Muscle layer of colon (tissue), 2 donors: ENCODE results near the gene TLK1.
A peak's percentile ranks its signal among the peaks of the same experiment; 100 is the strongest.

ENCODE experiments used
- H3K27ac ChIP-seq: one replicate; pipeline ENCODE4 v1.7.0; 2013; ENCODE audit warnings: low read depth, mild to moderate bottlenecking, low read length, moderate library complexity
- H3K27me3 ChIP-seq, 2 donors: one replicate each; pipeline ENCODE4 v1.7.0; 2013; ENCODE audit warnings: low read length in 2 of 2, mild to moderate bottlenecking in 2 of 2; ENCODE audit not compliant: insufficient read depth in 2 of 2, control insufficient read depth in 1 of 2
- H3K36me3 ChIP-seq: one replicate; pipeline ENCODE4 v1.7.0; 2013; ENCODE audit warnings: mild to moderate bottlenecking, low read length; ENCODE audit not compliant: insufficient read depth
- H3K4me1 ChIP-seq: one replicate; pipeline ENCODE4 v1.7.0; 2013; ENCODE audit warnings: mild to moderate bottlenecking, low read length; ENCODE audit not compliant: insufficient read depth
- H3K4me3 ChIP-seq, 2 donors: one replicate each; pipeline ENCODE4 v1.7.0; 2013; ENCODE audit warnings: low read length in 2 of 2, low read depth in 1 of 2, mild to moderate bottlenecking in 1 of 2, moderate library complexity in 1 of 2
- H3K9ac ChIP-seq: one replicate; pipeline ENCODE4 v1.7.0; 2013; ENCODE audit warnings: low read length
- H3K9me3 ChIP-seq: one replicate; pipeline ENCODE4 v1.7.0; 2013; ENCODE audit warnings: mild to moderate bottlenecking, low read length
- donor health status: abdominal sarcoma.
- donor health status: Adenocarcinoma of cecum.

TLK1 gene

DNA sequence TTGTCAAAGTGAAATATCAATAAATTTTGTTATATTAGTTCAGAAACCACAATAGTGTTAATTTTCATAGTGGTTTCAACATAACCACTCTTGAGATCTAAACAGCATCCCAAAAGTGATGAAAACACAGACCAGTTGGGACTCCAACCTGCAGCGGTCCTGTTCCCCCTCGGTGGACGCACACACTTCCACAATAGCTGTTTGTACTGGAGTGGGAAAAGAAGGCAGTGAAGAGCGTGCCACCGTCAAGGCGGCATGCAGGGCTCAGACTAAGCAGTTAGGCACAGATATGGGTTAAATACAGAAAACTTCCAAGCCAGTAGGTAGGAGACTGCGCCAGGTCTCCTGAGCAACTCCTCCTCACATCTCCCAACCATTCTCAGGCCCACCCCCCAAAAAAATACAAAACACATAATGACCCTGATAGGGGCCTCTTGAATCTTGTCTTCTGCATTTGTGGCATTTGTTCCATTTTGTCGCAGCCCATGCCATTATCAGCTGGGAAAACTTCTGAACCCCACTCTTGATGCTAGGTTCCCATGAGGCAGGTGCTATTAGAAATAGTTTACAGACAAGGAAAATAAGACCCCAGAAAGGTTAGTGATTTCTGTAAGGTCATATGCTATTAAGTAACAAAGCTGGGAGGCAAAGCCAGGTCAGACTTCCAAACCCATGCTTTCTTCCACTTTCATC, 174.0 kb downstream of the TLK1 start:
- Histone ChIP-seq H3K36me3 (peaks cover 3% of the 10 kb centered on the region), H3K4me3 (no peak overlapping the region), H3K27me3 (no peaks in the 10 kb centered on the region), H3K9ac (no peak overlapping the region), H3K9me3 (no peaks in the 10 kb centered on the region), H3K27ac (no peak overlapping the region), H3K4me1 (no peaks in the 10 kb centered on the region)

DNA sequence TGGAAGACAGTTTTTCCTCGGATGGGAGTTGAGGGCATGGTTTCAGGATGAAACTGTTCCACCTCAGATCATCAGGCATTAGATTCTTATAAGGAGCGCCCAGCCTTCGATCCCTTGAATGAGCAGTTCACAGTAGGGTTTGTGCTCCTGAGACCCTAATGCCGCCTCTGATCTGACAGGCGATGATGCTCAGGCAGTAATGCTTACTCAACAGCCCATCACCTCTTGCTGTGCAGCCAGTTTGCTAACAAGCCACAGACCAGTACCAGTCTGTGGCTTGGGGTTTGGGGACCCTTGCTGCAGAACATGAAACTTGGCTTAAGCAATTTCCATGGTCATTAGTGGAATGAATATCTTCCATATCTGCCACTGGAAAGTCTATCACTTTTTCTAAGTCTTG, 175.3 kb downstream of the TLK1 start:
- no peak overlapping the region for H3K9ac ChIP-seq
- no peaks in the 10 kb centered on the region for H3K4me1 ChIP-seq
- H3K36me3 ChIP-seq = no peaks in the 10 kb centered on the region
- no peaks in the 10 kb centered on the region for H3K27me3 ChIP-seq
- no peak overlapping the region for H3K4me3 ChIP-seq
- H3K27ac ChIP-seq = no peak overlapping the region
- no peaks in the 10 kb centered on the region for H3K9me3 ChIP-seq

- no peak overlapping the region for H3K4me3 ChIP-seq
- H3K9me3 ChIP-seq = no peaks in the 10 kb centered on the region
- H3K9ac ChIP-seq = no peak overlapping the region
- no peak overlapping the region for H3K27ac ChIP-seq
- H3K27me3 ChIP-seq = no peaks in the 10 kb centered on the region
- no peaks in the 10 kb centered on the region for H3K36me3 ChIP-seq
- H3K4me1 ChIP-seq = no peaks in the 10 kb centered on the region
Measured at GRCh38 chr2:170984079-170984478, 176.6 kb downstream of the TLK1 start.

DNA sequence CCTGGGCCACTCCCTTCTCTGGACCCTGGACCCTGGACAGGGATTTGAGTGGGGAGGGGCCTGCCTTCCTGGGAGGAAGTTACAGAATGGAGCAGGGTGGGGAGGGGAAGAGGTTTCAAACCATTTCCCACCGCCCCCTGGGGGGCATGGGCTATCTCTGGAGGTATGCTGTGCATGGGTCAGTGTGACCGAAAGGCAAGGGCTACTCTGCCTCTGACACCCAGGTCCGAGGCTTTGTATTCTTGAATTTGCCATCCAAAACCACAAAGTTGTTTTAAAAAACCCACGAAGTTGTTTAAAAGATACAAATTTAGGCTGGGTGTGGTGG, 184.8 kb downstream of the TLK1 start:
- Histone ChIP-seq H3K4me1 (peaks cover 18% of the 10 kb centered on the region), H3K27me3 (no peaks in the 10 kb centered on the region), H3K27ac (no peak overlapping the region), H3K9me3 (no peaks in the 10 kb centered on the region), H3K9ac (no peak overlapping the region), H3K36me3 (no peaks in the 10 kb centered on the region), H3K4me3 (no peak overlapping the region)

DNA sequence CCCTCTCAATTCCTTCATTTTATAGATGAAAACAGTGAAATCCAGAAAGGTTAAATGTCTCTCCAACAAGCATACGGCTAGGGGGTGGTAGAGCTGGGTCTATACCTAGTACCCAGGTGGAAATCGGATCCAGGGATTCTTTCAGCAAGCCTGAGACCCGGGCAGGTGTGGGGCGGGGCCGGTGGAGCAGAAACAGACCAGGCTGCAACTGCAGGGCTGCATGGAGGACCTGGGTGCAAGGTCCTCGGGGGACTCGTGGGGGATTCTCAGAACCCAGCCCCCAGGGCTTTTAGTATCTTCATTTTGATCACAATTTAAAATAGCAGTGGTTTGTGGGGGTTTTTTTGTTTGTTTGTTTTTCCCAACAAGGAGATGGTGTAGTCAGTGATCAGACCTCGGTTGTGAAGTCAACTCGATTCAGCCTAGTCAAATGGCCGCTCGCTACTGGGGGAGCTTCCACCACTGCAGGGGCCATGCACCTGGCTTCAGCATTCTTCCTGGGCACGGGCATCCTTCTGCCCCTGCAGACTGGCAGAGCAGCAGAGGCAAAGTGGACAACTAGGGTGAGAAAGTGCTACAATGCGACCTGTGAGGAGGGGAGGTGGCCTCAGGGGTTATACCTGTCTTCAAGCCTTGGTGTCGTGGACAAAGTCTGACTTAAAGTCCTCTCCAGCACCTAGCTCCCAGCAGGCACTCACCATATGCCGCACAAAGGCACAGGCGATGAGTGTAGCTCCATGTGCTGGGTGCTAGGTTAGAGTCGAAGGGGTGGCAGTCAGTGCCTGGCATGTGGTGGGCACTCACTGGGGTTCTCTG, 185.4 kb downstream of the TLK1 start:
- Histone ChIP-seq H3K9ac (no peak overlapping the region), H3K27me3 (no peaks in the 10 kb centered on the region), H3K9me3 (no peaks in the 10 kb centered on the region)

DNA sequence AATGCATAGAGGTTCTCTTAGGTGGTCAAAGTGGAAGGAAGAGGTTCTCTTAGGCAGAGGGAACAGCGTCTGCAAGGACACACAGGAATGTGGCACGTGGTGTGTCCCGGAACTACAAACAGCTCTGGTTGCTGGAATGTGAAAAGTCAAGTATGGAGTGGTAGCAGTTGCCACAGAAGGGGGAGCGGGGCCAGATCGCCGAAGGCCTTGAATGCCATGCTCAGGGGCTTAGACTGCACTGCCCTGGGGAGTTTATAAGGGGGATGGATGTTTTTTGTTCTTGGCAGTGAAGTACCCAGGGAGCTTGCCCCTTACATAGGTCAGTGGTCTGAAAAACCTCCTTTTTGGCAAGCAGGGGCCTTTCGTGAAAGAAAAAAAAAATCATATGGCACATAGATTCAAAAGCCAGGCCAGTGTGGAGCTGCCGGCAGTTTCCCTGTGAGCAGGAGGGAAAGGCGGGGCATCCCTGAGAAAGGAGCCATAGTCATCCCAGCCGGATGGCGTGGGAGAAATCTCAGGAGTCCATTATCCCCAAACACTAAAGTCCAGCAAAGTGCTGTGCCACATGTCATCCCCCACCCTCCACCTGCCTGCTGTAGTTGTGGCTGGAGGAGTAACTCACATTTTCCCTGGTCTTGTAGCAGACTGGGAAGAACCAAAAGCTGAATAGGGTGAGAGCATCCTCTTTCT, 186.2 kb downstream of the TLK1 start:
- Histone ChIP-seq H3K9me3 (no peaks in the 10 kb centered on the region), H3K27ac (peak overlapping the region; percentile 16), H3K27me3 (no peaks in the 10 kb centered on the region), H3K9ac (peak overlapping the region; percentile 27), H3K4me1 (peaks cover 18% of the 10 kb centered on the region), H3K36me3 (no peaks in the 10 kb centered on the region), H3K4me3 (peak overlapping the region; percentile 65 to 66)

More for the DNA sequence above, 185.4 kb downstream of the TLK1 start:
- Histone ChIP-seq H3K4me1 (peaks cover 18% of the 10 kb centered on the region), H3K27ac (no peak overlapping the region), H3K4me3 (no peak overlapping the region), H3K36me3 (no peaks in the 10 kb centered on the region)

GRCh38 chr2:170973492-170974303, 187.0 kb downstream of the TLK1 start:
- H3K9me3 ChIP-seq = no peaks in the 10 kb centered on the region
- H3K4me1 ChIP-seq = peaks cover 18% of the 10 kb centered on the region
- peak overlapping the region; percentile 65 to 66 for H3K4me3 ChIP-seq
- H3K36me3 ChIP-seq = no peaks in the 10 kb centered on the region
- no peaks in the 10 kb centered on the region for H3K27me3 ChIP-seq
- peak overlapping the region; percentile 77 for H3K27ac ChIP-seq
- H3K9ac ChIP-seq = peak overlapping the region; percentile 27

DNA sequence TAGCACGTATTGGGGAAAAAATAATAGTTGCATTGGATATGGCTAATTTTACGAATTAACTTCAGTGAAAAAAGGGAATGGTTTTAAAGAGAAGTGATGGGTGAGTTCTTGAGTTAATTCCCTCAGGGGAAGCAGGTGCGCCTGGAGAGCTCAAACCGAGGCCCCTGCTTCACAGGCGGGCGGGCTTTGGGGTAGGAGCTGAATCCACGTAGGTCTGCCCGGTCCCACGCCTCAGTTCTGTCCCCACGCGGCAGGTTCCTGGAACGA, 187.5 kb downstream of the TLK1 start:
- Histone ChIP-seq H3K9me3 (no peaks in the 10 kb centered on the region), H3K27ac (peak overlapping the region; percentile 63), H3K4me1 (peaks cover 18% of the 10 kb centered on the region), H3K36me3 (peaks cover 1% of the 10 kb centered on the region), H3K27me3 (no peaks in the 10 kb centered on the region), H3K9ac (no peak overlapping the region), H3K4me3 (peak overlapping the region; percentile 61 to 65)

- H3K4me3 ChIP-seq = peak overlapping the region; percentile 61 to 65
- peak overlapping the region; percentile 63 for H3K27ac ChIP-seq
Measured at GRCh38 chr2:170972296-170973224, 188.1 kb downstream of the TLK1 start.

DNA sequence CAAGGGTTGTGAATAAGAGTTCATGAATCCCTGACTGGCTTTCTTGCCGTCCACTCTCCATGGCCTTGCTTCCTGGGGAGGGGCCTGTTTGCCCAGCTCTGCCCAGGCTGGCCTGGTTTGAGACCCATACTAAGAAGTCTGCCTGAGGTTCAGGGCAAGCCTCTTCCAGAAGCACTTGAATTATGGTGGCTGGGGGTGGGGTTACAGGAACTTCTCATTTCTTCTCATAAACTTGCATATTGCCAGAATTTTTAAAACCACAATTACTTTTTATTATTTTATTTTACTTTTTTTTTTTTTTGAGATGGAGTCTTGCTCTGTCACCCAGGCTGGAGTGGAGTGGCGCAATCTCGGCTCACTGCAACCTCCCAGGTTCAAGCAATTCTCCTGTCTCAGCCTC, 189.6 kb downstream of the TLK1 start:
- H3K27ac ChIP-seq = no peak overlapping the region
- H3K4me3 ChIP-seq = no peak overlapping the region
- H3K36me3 ChIP-seq = peaks cover 17% of the 10 kb centered on the region
- H3K27me3 ChIP-seq = no peaks in the 10 kb centered on the region
- H3K9ac ChIP-seq = no peak overlapping the region
- H3K4me1 ChIP-seq = peaks cover 18% of the 10 kb centered on the region
- H3K9me3 ChIP-seq = no peaks in the 10 kb centered on the region

More at GRCh38 chr2:170972296-170973224, 188.1 kb downstream of the TLK1 start:
- Histone ChIP-seq H3K4me1 (peaks cover 18% of the 10 kb centered on the region), H3K36me3 (peaks cover 5% of the 10 kb centered on the region), H3K27me3 (no peaks in the 10 kb centered on the region), H3K9ac (no peak overlapping the region), H3K9me3 (no peaks in the 10 kb centered on the region)
